Posterior vena cava (tissue), 2 donors: ENCODE data around the gene CPA1. TPM values are rescaled to one million over a fixed set of nuclear protein-coding genes. Genes with fewer than 3 reads are reported as not detected.

Experiments used
- total RNA-seq, 2 donors: library from RNA; stranded (reverse); fragmentation: NEBNext Ultra II Directional; extraction: Animal tissue kit (Norgen Biotek cat#: 25700); gene quantifications; one replicate each; pipeline ENCODE4 v1.2.1, GENCODE V29; 2021
- donor health status: DM: yes; HTN: yes; CAD: no.
- donor health status: DM: yes; HTN: yes; CAD: no.

The CPA1 gene
- total RNA-seq, 2 donors from 2014 or later = 0.79 to 6.7 TPM

Other genes with a start within 250 kb of the CPA1 start
- 10 to 100 TPM; 12.4 to 12.8 TPM for gene TMEM209, start 175.1 kb upstream of the CPA1 start, total RNA-seq
- gene SSMEM1, start 172.6 kb upstream of the CPA1 start, total RNA-seq = not detected
- under 1 TPM in 1 of 2 donors, not detected in 1; 0.67 TPM for gene CPA2, start 113.6 kb upstream of the CPA1 start, total RNA-seq
- under 1 TPM; 0.37 to 0.62 TPM for gene CPA4, start 87.3 kb upstream of the CPA1 start, total RNA-seq
- not detected for gene CPA5, start 35.7 kb upstream of the CPA1 start, total RNA-seq
- 10 to 100 TPM in 1 of 2 donors, 1 to 10 TPM in 1; 5.0 to 11.5 TPM for gene CEP41, start 60.5 kb downstream of the CPA1 start, total RNA-seq
- gene MEST, start 111.6 kb downstream of the CPA1 start, total RNA-seq = 10 to 100 TPM in 1 of 2 donors, 1 to 10 TPM in 1; 6.0 to 19.8 TPM